ENCODE measurements around the gene DLEC1.
A peak's percentile ranks its signal among the peaks of the same experiment; 100 is the strongest.

The DLEC1 gene

GRCh38 chr3:38001456-38002081 lies 37.4 kb upstream of the DLEC1 start:
- DNase-seq: no peak

GRCh38 chr3:38002291-38002876 lies 36.6 kb upstream of the DLEC1 start:
- DNase-seq: no peak

- no peak for DNase-seq
These were observed 36.1 kb upstream of the DLEC1 start for GRCh38 chr3:38002940-38003339.

DNA sequence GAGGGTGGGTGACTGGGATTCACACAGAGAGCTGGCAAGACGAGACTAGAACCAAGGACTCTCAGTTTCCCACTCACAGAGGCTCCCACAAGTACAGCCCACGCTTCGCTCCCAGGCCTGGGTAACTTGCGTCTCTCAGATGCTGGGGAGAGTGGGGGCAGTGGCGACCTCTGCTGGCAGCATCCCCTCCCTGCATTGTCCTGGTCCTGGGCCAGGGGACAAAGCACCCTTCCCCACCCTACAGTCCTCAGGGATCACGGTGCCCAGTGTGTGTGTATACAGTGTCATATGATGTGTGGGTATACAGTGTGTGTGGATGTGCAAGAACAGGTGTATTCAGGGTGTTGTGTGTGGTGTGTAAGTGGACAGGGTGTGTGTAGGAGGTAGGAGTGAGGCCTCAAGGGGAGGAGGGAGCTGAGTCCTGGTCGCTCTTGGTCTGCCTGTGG lies 35.6 kb upstream of the DLEC1 start:
- DNase-seq: peak; percentile 65

- no peak for DNase-seq
These were observed 35.1 kb upstream of the DLEC1 start for GRCh38 chr3:38003817-38004414.

- peak; percentile 65 for DNase-seq
These were observed 34.5 kb upstream of the DLEC1 start for GRCh38 chr3:38004415-38005075.

- DNase-seq: no peak
These were observed 33.7 kb upstream of the DLEC1 start for GRCh38 chr3:38005076-38006020.

DNA sequence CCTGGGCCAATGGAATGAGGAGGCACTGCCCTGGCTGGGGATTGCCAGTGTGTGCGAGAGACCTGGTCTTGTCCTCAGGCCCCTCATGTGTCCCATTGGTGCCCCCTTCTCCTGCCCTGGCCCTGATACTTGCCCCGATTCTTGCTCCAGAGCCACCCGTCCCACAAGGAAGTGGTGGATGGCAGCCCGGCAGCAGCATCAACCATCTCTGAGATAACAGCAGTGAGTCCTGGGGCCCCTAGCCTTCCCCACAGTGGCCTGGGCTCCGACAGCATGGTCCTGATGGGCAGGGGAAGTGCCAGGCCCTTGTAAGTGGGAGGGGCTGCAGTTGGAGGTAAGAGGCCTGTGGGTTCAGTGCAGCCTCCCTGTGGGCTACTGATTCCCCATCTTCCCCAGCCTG lies 33.0 kb upstream of the DLEC1 start:
- DNase-seq: no peak

DNA sequence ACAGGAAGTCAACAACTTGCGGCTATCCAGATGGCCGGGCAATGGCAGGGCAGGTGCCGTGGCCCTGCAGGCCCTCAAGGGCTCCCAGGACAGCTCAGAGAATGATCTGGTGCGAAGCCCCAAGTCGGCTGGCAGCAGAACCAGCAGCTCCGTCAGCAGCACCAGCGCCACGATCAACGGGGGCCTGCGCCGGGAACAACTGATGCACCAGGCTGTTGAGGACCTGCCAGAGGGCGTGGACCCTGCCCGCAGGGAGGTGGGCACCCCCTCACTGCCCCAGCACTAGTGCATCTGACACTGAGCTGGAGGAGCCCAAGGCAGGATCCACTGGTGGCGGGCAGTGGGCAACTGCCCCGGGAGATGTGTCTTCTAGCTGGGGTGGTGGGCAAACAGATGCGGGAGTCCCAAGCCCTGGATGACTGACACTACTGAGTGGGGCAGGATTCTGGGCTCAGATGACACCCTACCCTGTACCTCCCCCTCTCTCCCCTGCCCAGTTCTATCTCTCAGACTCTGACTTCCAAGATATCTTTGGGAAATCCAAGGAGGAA lies 32.5 kb upstream of the DLEC1 start:
- DNase-seq: no peak

DNA sequence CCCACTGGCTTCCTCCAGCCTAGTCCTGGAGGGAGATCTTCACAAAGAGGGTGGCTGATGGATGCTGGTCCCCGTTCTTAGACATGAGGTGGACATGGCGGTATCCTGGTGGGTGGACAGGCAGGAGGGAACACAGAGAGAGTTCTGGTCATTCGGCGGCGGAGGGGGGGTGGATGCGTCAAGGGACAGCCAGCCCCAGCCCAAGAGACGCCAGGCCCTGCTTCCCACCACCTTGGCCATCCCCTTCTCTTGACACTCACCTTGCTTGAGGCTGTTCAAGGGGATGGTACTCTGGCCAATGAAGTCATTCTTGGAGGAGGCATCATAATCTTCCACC lies 31.3 kb upstream of the DLEC1 start:
- DNase-seq: no peak

DNA sequence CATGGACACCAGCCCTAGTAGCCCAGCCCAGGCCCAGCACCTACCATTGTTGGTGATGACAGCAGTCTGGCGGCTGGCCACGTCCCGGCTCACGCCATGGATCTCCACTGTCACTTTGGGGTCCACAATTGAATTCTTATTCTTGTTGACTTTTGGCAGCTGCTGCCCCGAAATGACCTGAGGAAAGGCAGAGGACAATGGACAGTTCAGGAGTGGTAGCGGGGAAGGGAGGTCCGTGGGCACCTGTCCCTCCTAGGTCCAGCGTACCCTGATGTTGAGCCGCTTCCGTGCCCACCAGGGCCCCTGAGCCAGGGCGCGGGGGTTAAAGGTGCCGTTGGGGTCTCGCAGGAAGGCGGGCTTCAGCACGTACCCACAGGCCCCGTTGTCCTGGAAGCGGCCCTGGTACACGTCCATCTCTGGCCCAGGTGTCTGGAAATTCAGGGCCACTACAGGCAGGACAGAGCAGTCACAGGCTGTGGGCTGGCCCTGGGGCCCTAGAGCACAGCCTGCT lies 30.8 kb upstream of the DLEC1 start:
- no peak for DNase-seq

- DNase-seq: no peak
These were observed 29.9 kb upstream of the DLEC1 start for GRCh38 chr3:38008971-38009580.

GRCh38 chr3:38009807-38010591 lies 29.0 kb upstream of the DLEC1 start:
- no peak for DNase-seq

GRCh38 chr3:38011111-38011510 lies 27.9 kb upstream of the DLEC1 start:
- no peak for DNase-seq

- no peak for DNase-seq
These were observed 23.5 kb upstream of the DLEC1 start for GRCh38 chr3:38015485-38015884.

- no peak for DNase-seq
These were observed 23.0 kb upstream of the DLEC1 start for GRCh38 chr3:38015984-38016383.

GRCh38 chr3:38016410-38016809 lies 22.6 kb upstream of the DLEC1 start:
- no peak for DNase-seq

GRCh38 chr3:38016847-38017444 lies 22.1 kb upstream of the DLEC1 start:
- no peak for DNase-seq

DNA sequence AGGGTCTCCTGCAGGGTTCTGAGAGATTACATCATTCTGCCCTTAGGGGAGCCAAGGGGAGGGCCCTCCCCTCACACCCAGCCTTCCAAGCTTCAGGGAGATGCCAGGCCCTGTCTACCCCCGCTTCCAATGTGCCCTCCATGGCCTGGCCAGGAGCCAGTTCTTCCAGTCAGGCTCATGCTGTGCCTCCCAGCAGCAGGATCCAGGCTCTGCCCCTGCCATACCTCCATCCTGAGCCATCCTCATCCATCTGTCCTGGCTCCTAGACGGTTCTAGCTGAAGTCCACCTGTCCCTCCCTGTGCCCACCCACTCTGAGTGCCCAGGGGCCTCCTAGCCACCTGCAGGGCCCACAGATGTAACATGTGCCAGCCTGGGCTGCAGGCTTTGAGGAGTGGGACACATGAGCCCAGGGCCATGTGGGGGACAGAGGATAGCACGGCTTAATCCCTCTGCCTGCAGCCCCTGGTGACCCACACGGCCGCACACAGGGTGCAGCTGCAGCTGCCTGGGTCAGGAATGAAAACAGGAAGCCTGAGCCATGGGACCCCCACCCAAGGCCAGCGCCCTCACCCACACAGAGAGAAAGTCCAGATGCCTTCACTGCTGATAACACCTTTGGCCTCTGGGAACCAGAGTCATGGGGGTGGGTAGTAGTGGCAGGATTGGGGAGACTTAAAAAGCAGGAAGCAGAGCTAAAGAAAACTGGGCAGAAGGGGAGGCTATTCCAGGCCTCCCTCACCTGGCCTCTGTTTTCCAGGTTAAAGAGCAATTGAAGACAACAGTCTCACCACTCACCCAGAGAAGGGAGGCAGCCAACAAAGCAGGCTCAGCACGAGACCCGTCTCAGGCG lies 21.3 kb upstream of the DLEC1 start:
- DNase-seq: no peak
